ENCODE data around the gene AVP. TPM values are rescaled to one million over a fixed set of nuclear protein-coding genes. Genes with fewer than 3 reads are reported as not detected.

AVP gene
- total and polyA plus RNA-seq, 9 of the 15 experiments (the other 6 are each of a cell fraction or from before 2014, with no cell fraction given): not detected

DNA sequence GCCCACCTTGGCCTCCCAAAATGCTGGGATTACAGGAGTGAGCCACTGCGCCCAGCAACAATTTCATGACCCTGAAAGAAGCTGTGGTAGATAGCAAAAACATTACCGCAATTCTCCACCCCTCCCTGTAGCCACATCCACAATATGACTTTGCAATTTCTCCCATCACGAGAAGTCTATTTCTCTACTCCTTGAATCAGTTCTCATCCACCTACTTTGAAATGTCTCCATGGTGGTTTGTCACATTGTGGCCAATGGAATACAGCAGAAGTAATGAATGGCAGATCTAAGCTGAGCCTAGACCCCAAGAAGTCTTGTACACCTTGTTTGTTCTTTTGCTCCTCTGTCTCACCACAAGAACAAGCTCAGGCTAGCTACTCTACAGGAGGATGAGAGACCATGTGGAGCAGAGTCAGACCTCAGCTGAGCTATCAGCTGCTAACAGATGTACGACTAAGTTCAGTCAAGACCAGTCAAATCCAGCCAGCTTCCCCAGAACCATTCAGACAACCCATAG is 6.8 kb downstream of the AVP start (continued):
- TF ChIP-seq, protein P1, sequence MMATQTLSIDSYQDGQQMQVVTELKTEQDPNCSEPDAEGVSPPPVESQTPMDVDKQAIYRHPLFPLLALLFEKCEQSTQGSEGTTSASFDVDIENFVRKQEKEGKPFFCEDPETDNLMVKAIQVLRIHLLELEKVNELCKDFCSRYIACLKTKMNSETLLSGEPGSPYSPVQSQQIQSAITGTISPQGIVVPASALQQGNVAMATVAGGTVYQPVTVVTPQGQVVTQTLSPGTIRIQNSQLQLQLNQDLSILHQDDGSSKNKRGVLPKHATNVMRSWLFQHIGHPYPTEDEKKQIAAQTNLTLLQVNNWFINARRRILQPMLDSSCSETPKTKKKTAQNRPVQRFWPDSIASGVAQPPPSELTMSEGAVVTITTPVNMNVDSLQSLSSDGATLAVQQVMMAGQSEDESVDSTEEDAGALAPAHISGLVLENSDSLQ (IDR thresholded peaks at IDR 0.05): peak; percentile 26
- TF ChIP-seq, protein P2, sequence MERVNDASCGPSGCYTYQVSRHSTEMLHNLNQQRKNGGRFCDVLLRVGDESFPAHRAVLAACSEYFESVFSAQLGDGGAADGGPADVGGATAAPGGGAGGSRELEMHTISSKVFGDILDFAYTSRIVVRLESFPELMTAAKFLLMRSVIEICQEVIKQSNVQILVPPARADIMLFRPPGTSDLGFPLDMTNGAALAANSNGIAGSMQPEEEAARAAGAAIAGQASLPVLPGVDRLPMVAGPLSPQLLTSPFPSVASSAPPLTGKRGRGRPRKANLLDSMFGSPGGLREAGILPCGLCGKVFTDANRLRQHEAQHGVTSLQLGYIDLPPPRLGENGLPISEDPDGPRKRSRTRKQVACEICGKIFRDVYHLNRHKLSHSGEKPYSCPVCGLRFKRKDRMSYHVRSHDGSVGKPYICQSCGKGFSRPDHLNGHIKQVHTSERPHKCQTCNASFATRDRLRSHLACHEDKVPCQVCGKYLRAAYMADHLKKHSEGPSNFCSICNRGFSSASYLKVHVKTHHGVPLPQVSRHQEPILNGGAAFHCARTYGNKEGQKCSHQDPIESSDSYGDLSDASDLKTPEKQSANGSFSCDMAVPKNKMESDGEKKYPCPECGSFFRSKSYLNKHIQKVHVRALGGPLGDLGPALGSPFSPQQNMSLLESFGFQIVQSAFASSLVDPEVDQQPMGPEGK (CRISPR knock-in tag; IDR thresholded peaks at IDR 0.05; ENCODE audit: borderline replicate concordance): no peak
- peak; percentile 49; the same call in 1 of the 2 replicates for TF ChIP-seq POLR2A (conservative IDR thresholded peaks at IDR 0.05)
- no peak for TF ChIP-seq ERF (CRISPR knock-in tag; IDR thresholded peaks at IDR 0.05)
- peak; percentile 59 for TF ChIP-seq L3MBTL2 (IDR thresholded peaks at IDR 0.05)
- no peak for TF ChIP-seq CHD2 (IDR thresholded peaks at IDR 0.05; ENCODE audit: low read depth, low read length)
- TF ChIP-seq, protein P3, sequence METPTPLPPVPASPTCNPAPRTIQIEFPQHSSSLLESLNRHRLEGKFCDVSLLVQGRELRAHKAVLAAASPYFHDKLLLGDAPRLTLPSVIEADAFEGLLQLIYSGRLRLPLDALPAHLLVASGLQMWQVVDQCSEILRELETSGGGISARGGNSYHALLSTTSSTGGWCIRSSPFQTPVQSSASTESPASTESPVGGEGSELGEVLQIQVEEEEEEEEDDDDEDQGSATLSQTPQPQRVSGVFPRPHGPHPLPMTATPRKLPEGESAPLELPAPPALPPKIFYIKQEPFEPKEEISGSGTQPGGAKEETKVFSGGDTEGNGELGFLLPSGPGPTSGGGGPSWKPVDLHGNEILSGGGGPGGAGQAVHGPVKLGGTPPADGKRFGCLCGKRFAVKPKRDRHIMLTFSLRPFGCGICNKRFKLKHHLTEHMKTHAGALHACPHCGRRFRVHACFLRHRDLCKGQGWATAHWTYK (CRISPR knock-in tag; IDR thresholded peaks at IDR 0.05): no peak
- peak; percentile 38; the same call in 1 of the 2 replicates for TF ChIP-seq MAFK (IDR thresholded peaks at IDR 0.05; ENCODE audit: low read length)
- TF ChIP-seq MAFG (tag; conservative IDR thresholded peaks at IDR 0.05): peak; percentile 80
- TF ChIP-seq EZH2 (IDR thresholded peaks at IDR 0.05; ENCODE audit: borderline replicate concordance, low read depth, low read length): no peak
- no peak for TF ChIP-seq RAD21 (CRISPR knock-in tag; conservative IDR thresholded peaks at IDR 0.05 in 1 of 2, IDR thresholded peaks at IDR 0.05 in 1 of 2)
- peak; percentile 23; the same call in 1 of the 2 replicates for TF ChIP-seq EGR1 (conservative IDR thresholded peaks at IDR 0.05)
- TF ChIP-seq, protein P4, sequence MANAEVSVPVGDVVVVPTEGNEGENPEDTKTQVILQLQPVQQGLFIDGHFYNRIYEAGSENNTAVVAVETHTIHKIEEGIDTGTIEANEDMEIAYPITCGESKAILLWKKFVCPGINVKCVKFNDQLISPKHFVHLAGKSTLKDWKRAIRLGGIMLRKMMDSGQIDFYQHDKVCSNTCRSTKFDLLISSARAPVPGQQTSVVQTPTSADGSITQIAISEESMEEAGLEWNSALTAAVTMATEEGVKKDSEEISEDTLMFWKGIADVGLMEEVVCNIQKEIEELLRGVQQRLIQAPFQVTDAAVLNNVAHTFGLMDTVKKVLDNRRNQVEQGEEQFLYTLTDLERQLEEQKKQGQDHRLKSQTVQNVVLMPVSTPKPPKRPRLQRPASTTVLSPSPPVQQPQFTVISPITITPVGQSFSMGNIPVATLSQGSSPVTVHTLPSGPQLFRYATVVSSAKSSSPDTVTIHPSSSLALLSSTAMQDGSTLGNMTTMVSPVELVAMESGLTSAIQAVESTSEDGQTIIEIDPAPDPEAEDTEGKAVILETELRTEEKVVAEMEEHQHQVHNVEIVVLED (CRISPR knock-in tag; IDR thresholded peaks at IDR 0.05): no peak
- TF ChIP-seq, protein P5, sequence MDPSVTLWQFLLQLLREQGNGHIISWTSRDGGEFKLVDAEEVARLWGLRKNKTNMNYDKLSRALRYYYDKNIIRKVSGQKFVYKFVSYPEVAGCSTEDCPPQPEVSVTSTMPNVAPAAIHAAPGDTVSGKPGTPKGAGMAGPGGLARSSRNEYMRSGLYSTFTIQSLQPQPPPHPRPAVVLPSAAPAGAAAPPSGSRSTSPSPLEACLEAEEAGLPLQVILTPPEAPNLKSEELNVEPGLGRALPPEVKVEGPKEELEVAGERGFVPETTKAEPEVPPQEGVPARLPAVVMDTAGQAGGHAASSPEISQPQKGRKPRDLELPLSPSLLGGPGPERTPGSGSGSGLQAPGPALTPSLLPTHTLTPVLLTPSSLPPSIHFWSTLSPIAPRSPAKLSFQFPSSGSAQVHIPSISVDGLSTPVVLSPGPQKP (CRISPR knock-in tag; IDR thresholded peaks at IDR 0.05): no peak
- TF ChIP-seq, protein P6, sequence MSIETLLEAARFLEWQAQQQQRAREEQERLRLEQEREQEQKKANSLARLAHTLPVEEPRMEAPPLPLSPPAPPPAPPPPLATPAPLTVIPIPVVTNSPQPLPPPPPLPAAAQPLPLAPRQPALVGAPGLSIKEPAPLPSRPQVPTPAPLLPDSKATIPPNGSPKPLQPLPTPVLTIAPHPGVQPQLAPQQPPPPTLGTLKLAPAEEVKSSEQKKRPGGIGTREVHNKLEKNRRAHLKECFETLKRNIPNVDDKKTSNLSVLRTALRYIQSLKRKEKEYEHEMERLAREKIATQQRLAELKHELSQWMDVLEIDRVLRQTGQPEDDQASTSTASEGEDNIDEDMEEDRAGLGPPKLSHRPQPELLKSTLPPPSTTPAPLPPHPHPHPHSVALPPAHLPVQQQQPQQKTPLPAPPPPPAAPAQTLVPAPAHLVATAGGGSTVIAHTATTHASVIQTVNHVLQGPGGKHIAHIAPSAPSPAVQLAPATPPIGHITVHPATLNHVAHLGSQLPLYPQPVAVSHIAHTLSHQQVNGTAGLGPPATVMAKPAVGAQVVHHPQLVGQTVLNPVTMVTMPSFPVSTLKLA (conservative IDR thresholded peaks at IDR 0.05): peak; percentile 63 to 82
- peak; percentile 71 for TF ChIP-seq SMARCA4 (IDR thresholded peaks at IDR 0.05)
- no peak for TF ChIP-seq BRF1 (IDR thresholded peaks at IDR 0.05; ENCODE audit: borderline replicate concordance, extremely low read depth, insufficient read length)
- no peak for TF ChIP-seq PCBP1 (IDR thresholded peaks at IDR 0.05; ENCODE audit: low read depth, low read length, poor library complexity, severe bottlenecking)
- TF ChIP-seq, protein P7, sequence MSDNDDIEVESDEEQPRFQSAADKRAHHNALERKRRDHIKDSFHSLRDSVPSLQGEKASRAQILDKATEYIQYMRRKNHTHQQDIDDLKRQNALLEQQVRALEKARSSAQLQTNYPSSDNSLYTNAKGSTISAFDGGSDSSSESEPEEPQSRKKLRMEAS (CRISPR knock-in tag; IDR thresholded peaks at IDR 0.05): peak; percentile 75
- TF ChIP-seq CBFA2T2 (conservative IDR thresholded peaks at IDR 0.05): peak; percentile 72

All from K562 (cell line).